Esophagus squamous epithelium (tissue), 4 donors: ENCODE results near the gene MARCHF2.

ENCODE experiments used
- POLR2A ChIP-seq, 4 donors: fragments of 450-650 bp; IDR thresholded peaks; one replicate each; pipeline ENCODE4 v1.6.1; 2017; ENCODE audit warnings: antibody characterized with exemption in 4 of 4, mild to moderate bottlenecking in 4 of 4, moderate library complexity in 3 of 4
- TF ChIP-seq, protein P1 (sequence below), 6 experiments: fragments of 450-650 bp in 4 of 6; fragments of 200-600 bp in 2 of 6; sonication (generic) in 2 of 6; IDR thresholded peaks; one replicate each; pipeline ENCODE4 v1.5.1; 2016 to 2019; ENCODE audit warnings: antibody characterized with exemption in 6 of 6, mild to moderate bottlenecking in 4 of 6, moderate library complexity in 4 of 6

DNA sequence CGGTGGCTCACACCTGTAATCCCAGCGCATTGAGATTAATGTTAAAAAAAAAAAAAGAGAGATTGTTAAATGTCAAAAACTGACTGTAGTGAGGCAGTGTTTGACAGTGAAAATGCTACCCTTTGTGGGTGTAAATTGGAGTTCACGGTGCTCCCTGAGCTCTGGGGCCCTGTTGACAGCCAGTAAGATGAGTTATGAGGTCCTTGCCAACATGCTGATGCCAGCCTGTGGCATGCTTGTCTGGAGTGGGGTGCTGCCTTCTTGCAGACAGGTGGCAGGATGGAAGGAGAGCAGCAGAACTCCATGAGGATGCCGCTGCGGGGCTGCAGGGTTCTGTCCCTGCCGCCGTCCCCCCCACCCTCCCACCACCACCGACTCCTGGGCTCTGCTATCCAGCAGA lies 63.4 kb downstream of the MARCHF2 start:
- TF ChIP-seq POLR2A (IDR thresholded peaks at IDR 0.05) = no peak
- TF ChIP-seq, protein P1, sequence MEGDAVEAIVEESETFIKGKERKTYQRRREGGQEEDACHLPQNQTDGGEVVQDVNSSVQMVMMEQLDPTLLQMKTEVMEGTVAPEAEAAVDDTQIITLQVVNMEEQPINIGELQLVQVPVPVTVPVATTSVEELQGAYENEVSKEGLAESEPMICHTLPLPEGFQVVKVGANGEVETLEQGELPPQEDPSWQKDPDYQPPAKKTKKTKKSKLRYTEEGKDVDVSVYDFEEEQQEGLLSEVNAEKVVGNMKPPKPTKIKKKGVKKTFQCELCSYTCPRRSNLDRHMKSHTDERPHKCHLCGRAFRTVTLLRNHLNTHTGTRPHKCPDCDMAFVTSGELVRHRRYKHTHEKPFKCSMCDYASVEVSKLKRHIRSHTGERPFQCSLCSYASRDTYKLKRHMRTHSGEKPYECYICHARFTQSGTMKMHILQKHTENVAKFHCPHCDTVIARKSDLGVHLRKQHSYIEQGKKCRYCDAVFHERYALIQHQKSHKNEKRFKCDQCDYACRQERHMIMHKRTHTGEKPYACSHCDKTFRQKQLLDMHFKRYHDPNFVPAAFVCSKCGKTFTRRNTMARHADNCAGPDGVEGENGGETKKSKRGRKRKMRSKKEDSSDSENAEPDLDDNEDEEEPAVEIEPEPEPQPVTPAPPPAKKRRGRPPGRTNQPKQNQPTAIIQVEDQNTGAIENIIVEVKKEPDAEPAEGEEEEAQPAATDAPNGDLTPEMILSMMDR (IDR thresholded peaks at IDR 0.05) = no peak
